ENCODE results near the gene CARD10.

Gene CARD10

DNA sequence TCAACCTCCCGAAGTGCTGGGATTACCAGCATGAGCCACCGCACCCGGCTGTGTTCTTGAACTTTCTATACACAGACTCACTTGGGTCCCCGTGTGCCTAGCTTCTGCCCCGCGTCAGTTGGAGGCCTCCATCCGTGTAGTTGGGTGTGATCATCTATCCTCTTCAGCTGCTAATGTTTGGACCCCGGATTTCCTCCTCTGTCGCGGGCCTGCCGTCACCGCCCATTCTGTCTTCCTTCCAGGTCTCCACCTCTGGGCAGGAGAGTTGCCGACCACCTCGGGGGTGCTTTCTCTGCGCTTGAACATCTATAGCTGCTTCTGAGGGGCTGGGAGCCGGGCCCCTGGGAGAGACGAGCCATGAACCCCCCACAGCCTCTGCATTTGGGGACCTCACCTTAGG is 46.6 kb upstream of the CARD10 start:
- TF ChIP-seq, protein P1, sequence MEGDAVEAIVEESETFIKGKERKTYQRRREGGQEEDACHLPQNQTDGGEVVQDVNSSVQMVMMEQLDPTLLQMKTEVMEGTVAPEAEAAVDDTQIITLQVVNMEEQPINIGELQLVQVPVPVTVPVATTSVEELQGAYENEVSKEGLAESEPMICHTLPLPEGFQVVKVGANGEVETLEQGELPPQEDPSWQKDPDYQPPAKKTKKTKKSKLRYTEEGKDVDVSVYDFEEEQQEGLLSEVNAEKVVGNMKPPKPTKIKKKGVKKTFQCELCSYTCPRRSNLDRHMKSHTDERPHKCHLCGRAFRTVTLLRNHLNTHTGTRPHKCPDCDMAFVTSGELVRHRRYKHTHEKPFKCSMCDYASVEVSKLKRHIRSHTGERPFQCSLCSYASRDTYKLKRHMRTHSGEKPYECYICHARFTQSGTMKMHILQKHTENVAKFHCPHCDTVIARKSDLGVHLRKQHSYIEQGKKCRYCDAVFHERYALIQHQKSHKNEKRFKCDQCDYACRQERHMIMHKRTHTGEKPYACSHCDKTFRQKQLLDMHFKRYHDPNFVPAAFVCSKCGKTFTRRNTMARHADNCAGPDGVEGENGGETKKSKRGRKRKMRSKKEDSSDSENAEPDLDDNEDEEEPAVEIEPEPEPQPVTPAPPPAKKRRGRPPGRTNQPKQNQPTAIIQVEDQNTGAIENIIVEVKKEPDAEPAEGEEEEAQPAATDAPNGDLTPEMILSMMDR (IDR thresholded peaks at IDR 0.05; ENCODE audit: low read depth, low read length, missing control alignments) = no peak
- DNase-seq (ENCODE audit: low read depth) = no peak
- no peak overlapping the region for H3K4me3 ChIP-seq (ENCODE audit: low read depth, low read length)
- in situ Hi-C loops (cut with HindIII; ENCODE audit: low sequenced_read_pairs) = loop anchor here (10.0 kb wide), 1 partner anchor 241 kb away; no protein-coding TSS in a partner anchor

DNA sequence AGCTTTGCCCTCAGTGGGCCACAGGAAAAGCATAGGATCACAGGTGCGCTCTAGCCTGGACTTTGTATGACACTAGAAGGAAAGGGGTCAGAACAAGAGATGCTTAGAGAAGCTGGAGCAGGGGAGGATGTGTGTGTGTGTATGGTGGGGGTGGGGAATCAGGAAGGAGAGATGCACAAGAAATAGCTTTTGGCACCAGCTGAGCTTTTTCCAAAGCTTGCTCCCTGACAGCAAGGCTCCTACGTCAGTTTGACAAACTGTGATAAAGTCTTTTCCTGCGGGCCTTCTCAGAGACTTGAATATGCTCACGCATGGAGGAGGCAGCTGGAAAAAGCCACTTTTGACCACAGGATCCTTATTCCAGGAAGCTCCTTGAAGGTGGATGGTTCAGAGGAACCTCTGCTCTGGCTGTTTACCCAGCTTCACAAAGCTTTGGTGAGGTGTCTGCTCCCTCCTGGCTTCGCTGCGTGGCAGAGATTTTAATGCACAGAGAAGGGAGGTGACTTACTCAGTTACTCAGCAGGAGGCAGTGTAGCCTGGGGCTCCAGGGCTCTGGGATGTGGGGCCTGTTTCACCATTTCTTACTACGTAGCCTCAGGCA is 45.0 kb upstream of the CARD10 start:
- TF ChIP-seq, protein P1 (IDR thresholded peaks at IDR 0.05; ENCODE audit: low read depth, low read length, missing control alignments) = no peak
- DNase-seq (ENCODE audit: low read depth) = no peak
- peak overlapping the region; percentile 90 for H3K4me3 ChIP-seq (ENCODE audit: low read depth, low read length)
- in situ Hi-C loops (cut with HindIII; ENCODE audit: low sequenced_read_pairs) = loop anchor here (10.0 kb wide), 1 partner anchor 239 kb away; no protein-coding TSS in a partner anchor

DNA sequence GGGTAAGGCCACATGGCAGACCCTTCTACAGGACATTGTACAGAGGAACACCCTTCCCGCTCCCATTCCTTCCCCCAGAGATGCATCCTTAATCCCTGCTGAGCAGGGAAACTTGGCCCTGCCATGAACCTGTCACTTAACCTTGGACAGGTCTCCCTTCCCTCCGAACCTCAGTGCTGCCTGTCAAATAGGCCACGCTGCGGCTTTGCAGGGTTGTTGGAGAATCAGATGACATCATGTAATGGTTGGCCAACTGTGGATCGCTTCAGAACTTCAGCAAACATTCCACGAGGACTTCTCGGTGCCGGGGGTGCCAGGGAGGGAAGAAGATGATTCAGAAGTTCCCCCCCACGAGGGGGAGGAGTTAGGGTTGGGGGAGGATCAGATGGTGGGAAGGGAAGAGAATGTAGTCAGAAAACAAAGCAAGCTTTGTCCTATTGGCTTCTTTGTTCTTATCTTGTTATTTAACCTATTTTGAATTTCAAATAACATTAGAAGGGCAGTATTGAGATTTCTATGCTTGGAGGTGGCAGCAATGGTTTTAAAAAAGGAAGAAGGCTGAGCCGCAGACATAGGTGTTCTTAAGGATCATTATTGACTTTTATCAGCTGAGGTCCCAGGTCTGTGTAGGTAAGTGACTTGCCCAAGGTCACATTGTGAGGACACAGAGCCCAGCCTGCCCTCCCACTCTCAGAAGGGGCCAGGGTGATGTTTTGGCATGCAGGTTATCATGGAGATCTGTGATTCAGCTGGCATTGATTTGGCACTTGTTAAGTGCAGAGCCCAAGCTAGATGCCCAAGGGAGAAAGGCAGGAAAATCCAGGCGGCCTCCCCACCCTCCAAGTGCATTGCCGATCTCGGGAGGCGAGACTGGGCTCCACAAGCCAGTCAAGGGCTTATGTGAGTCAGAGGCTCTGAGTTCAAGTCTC is 44.2 kb upstream of the CARD10 start:
- H3K4me3 ChIP-seq (ENCODE audit: low read depth, low read length) = peak overlapping the region; percentile 90
- in situ Hi-C loops (cut with HindIII; ENCODE audit: low sequenced_read_pairs) = loop anchor here (10.0 kb wide), 1 partner anchor 239 kb away; no protein-coding TSS in a partner anchor
- TF ChIP-seq, protein P1 (IDR thresholded peaks at IDR 0.05; ENCODE audit: low read depth, low read length, missing control alignments) = no peak
- peak; percentile 83 for DNase-seq (ENCODE audit: low read depth)

DNA sequence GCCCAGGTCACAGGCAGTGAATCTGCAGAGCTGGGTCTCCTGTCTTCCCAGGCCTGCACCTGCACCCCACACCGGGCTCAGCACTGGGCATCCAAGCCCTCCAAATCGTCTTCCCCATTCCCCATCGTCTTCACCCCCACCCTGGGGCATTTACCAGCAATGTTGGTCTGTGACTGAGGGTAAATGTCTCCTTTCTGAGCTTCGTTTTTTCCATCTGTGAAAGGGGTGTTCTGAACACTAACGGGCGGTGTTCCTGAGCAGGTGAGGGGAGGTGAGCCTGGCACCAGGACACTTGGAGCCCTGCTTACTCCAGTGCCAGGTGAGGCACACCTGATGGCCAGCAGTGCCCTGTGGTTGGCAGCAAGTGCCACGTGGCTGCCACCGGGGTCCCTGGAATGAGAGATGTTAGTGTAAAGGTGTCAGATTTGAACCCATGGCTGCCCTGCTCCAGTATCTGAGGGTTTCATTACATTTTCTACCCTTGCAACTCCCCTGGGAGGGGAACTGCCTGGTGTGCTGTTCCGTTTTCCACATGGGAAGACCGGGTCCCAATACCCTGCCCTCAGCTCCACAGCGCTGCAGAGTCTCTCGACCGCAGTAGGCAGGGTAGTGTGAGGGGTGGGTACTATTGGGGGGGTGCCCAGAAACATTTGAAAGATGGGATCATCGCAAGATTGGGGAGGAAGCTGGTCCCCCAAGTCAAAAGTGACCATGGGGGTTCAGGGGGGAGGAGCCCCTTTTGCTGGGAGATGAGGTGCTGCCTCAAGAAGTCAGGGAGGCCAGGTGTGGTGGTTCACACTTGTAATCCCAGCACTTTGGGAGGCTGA is 43.0 kb upstream of the CARD10 start:
- in situ Hi-C loops (cut with HindIII; ENCODE audit: low sequenced_read_pairs) = loop anchor here (10.0 kb wide), 1 partner anchor 237 kb away; no protein-coding TSS in a partner anchor
- peak overlapping the region; percentile 90 for H3K4me3 ChIP-seq (ENCODE audit: low read depth, low read length)
- DNase-seq (ENCODE audit: low read depth) = no peak
- TF ChIP-seq, protein P1 (IDR thresholded peaks at IDR 0.05; ENCODE audit: low read depth, low read length, missing control alignments) = no peak

DNA sequence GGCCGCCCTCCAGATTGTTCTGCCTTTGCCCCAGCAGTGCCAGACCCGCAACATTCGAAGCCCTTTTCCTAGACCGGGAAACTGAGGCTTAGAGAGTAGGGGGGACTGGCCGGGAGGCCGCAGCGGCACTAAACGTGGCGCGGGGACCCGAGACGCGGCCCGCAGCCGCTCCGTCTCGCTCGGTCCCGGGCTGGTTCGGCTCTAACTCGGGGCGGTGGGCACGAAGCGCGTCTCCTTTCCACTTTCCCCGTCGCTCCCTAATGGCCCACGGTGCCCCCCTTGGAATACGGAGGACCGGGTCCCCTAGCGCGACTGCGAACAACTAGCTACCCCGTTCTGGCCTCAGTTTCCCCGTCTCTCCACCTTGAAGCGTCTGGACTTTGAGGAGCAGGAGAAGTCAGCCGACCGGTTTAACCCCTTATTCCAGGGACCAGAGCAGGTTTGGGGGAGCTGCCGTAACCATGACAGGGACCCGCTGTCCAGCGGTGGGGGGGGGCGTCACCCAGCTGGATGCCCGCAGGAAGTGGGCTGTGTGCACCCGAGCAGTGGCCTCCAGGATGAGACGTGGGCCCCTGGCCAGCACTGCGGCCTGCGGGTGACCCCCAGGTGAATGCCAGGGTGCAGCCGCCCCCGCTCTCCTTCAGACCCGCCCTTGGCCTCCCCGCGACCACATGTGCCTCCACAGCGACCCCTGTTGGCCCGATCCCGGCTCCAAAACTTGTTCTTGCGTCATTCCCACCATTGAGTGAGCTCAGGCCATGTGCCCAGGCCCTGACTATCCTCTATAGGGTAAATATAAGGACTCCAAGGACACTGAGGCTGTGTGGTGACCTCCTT is 42.2 kb upstream of the CARD10 start:
- peak; percentile 76 for DNase-seq (ENCODE audit: low read depth)
- peak overlapping the region; percentile 90 for H3K4me3 ChIP-seq (ENCODE audit: low read depth, low read length)
- TF ChIP-seq, protein P1 (IDR thresholded peaks at IDR 0.05; ENCODE audit: low read depth, low read length, missing control alignments) = peak; percentile 85
- in situ Hi-C loops (cut with HindIII; ENCODE audit: low sequenced_read_pairs) = loop anchor here (10.0 kb wide), 1 partner anchor 237 kb away; no protein-coding TSS in a partner anchor
